HEK293 (cell line): Measurements from ENCODE around the gene CWF19L2.

ENCODE experiments used
- EGR2 ChIP-seq: fragments of 450-650 bp; formaldehyde crosslinking; IDR thresholded peaks from 2 replicates; pipeline ENCODE4 v1.5.1; 2016; ENCODE audit warnings: low read depth, missing biosample characterization, missing genetic modification characterization
- KLF1 ChIP-seq: fragments of 450-650 bp; formaldehyde crosslinking; IDR thresholded peaks from 2 replicates; pipeline ENCODE4 v1.5.1; 2016; ENCODE audit warnings: missing biosample characterization, missing genetic modification characterization
- SALL2 ChIP-seq: fragments of 450-650 bp; formaldehyde crosslinking; IDR thresholded peaks from 2 replicates; pipeline ENCODE4 v1.5.0; 2017; ENCODE audit warnings: missing biosample characterization, mild to moderate bottlenecking, missing genetic modification characterization, borderline replicate concordance
- SP2 ChIP-seq: fragments of 450-650 bp; formaldehyde crosslinking; IDR thresholded peaks from 2 replicates; pipeline ENCODE4 v1.5.1; 2016; ENCODE audit warnings: missing biosample characterization, missing genetic modification characterization
- TCF7L2 ChIP-seq: IDR thresholded peaks from 2 replicates; pipeline ENCODE4 v1.6.1; 2011; ENCODE audit warnings: low read depth, mild to moderate bottlenecking, inconsistent platforms, low read length, moderate library complexity, borderline replicate concordance
- ZFP41 ChIP-seq: fragments of 450-650 bp; formaldehyde crosslinking; IDR thresholded peaks from 2 replicates; pipeline ENCODE4 v1.5.1; 2016; ENCODE audit warnings: missing biosample characterization, missing genetic modification characterization, borderline replicate concordance
- ZNF302 ChIP-seq: fragments of 450-650 bp; formaldehyde crosslinking; IDR thresholded peaks from 2 replicates; pipeline ENCODE4 v1.5.1; 2016; ENCODE audit warnings: missing biosample characterization, missing genetic modification characterization, low read depth
- ZNF433 ChIP-seq: fragments of 450-650 bp; formaldehyde crosslinking; IDR thresholded peaks from 2 replicates; pipeline ENCODE4 v1.5.1; 2016; ENCODE audit warnings: missing biosample characterization, missing genetic modification characterization, low read depth
- ZNF843 ChIP-seq: fragments of 450-650 bp; formaldehyde crosslinking; IDR thresholded peaks from 2 replicates; pipeline ENCODE4 v1.5.1; 2016; ENCODE audit warnings: missing biosample characterization, missing genetic modification characterization
- TF ChIP-seq, protein P1 (sequence below): fragments of 450-650 bp; formaldehyde crosslinking; IDR thresholded peaks from 2 replicates; pipeline ENCODE4 v1.5.1; 2016; ENCODE audit warnings: missing biosample characterization, missing genetic modification characterization
- TF ChIP-seq, protein P2 (sequence below): fragments of 450-650 bp; formaldehyde crosslinking; IDR thresholded peaks from 2 replicates; pipeline ENCODE4 v1.5.1; 2016; ENCODE audit warnings: missing biosample characterization, missing genetic modification characterization
- TF ChIP-seq, protein P3 (sequence below): sonication (generic); formaldehyde crosslinking; IDR thresholded peaks from 2 replicates; pipeline ENCODE4 v1.8.1; 2022; ENCODE audit warnings: mild to moderate bottlenecking, moderate library complexity, missing genetic modification reagents
- TF ChIP-seq, protein P4 (sequence below): fragments of 450-650 bp; formaldehyde crosslinking; conservative IDR thresholded peaks from 2 replicates; pipeline ENCODE4 v1.5.1; 2016; ENCODE audit warnings: low read depth, missing biosample characterization, missing genetic modification characterization

DNA sequence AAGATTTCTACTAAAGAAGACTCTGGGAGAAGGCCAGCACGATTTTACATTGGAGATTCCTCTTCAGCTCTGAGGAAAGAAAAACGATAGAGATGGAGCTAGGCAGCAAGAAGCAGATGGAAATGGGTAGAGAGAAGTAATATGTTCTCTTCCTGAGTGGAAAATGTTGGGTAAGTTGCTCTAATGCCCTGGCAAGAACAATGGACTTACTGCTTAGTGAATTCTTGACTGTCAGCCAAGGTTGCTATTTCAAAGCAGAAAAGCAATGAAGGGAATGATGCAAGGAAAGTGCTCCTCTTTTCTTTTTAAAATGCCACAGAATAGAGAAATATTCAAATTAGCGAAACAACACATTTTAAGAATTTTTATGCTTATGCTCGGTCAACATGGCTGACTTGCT lies 38.4 kb upstream of the CWF19L2 start:
- TF ChIP-seq SALL2 (no peak), ZNF843 (no peak), TCF7L2 (no peak), EGR2 (tag by site-specific recombination) (no peak), ZNF302 (tag by site-specific recombination) (no peak), ZFP41 (tag by site-specific recombination) (no peak), ZNF433 (tag by site-specific recombination) (no peak), KLF1 (tag by site-specific recombination) (no peak), SP2 (no peak)
- TF ChIP-seq, protein P1, sequence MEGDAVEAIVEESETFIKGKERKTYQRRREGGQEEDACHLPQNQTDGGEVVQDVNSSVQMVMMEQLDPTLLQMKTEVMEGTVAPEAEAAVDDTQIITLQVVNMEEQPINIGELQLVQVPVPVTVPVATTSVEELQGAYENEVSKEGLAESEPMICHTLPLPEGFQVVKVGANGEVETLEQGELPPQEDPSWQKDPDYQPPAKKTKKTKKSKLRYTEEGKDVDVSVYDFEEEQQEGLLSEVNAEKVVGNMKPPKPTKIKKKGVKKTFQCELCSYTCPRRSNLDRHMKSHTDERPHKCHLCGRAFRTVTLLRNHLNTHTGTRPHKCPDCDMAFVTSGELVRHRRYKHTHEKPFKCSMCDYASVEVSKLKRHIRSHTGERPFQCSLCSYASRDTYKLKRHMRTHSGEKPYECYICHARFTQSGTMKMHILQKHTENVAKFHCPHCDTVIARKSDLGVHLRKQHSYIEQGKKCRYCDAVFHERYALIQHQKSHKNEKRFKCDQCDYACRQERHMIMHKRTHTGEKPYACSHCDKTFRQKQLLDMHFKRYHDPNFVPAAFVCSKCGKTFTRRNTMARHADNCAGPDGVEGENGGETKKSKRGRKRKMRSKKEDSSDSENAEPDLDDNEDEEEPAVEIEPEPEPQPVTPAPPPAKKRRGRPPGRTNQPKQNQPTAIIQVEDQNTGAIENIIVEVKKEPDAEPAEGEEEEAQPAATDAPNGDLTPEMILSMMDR (tag by site-specific recombination), result no peak
- TF ChIP-seq, protein P2, sequence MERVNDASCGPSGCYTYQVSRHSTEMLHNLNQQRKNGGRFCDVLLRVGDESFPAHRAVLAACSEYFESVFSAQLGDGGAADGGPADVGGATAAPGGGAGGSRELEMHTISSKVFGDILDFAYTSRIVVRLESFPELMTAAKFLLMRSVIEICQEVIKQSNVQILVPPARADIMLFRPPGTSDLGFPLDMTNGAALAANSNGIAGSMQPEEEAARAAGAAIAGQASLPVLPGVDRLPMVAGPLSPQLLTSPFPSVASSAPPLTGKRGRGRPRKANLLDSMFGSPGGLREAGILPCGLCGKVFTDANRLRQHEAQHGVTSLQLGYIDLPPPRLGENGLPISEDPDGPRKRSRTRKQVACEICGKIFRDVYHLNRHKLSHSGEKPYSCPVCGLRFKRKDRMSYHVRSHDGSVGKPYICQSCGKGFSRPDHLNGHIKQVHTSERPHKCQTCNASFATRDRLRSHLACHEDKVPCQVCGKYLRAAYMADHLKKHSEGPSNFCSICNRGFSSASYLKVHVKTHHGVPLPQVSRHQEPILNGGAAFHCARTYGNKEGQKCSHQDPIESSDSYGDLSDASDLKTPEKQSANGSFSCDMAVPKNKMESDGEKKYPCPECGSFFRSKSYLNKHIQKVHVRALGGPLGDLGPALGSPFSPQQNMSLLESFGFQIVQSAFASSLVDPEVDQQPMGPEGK, result no peak
- TF ChIP-seq, protein P3, sequence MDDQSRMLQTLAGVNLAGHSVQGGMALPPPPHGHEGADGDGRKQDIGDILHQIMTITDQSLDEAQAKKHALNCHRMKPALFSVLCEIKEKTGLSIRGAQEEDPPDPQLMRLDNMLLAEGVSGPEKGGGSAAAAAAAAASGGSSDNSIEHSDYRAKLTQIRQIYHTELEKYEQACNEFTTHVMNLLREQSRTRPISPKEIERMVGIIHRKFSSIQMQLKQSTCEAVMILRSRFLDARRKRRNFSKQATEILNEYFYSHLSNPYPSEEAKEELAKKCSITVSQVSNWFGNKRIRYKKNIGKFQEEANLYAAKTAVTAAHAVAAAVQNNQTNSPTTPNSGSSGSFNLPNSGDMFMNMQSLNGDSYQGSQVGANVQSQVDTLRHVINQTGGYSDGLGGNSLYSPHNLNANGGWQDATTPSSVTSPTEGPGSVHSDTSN (CRISPR knock-in tag), result no peak
- TF ChIP-seq, protein P4, sequence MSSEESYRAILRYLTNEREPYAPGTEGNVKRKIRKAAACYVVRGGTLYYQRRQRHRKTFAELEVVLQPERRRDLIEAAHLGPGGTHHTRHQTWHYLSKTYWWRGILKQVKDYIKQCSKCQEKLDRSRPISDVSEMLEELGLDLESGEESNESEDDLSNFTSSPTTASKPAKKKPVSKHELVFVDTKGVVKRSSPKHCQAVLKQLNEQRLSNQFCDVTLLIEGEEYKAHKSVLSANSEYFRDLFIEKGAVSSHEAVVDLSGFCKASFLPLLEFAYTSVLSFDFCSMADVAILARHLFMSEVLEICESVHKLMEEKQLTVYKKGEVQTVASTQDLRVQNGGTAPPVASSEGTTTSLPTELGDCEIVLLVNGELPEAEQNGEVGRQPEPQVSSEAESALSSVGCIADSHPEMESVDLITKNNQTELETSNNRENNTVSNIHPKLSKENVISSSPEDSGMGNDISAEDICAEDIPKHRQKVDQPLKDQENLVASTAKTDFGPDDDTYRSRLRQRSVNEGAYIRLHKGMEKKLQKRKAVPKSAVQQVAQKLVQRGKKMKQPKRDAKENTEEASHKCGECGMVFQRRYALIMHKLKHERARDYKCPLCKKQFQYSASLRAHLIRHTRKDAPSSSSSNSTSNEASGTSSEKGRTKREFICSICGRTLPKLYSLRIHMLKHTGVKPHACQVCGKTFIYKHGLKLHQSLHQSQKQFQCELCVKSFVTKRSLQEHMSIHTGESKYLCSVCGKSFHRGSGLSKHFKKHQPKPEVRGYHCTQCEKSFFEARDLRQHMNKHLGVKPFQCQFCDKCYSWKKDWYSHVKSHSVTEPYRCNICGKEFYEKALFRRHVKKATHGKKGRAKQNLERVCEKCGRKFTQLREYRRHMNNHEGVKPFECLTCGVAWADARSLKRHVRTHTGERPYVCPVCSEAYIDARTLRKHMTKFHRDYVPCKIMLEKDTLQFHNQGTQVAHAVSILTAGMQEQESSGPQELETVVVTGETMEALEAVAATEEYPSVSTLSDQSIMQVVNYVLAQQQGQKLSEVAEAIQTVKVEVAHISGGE, result no peak
